Hepatocyte (in vitro differentiated cells): Measurements from ENCODE around the gene AURKB. TPM values are rescaled to one million over a fixed set of nuclear protein-coding genes. Genes with fewer than 3 reads are reported as not detected.
A peak's percentile ranks its signal among the peaks of the same experiment; 100 is the strongest.

Experiments used
- DNase-seq: peaks from one replicate; pipeline ENCODE4 v3.0.0-alpha.2; 2016; ENCODE audit warnings: low spot score
- H2AFZ ChIP-seq: fragments of 200-600 bp; sonication (generic); 2 replicates; pipeline ENCODE4 v1.6.0; 2016; ENCODE audit warnings: antibody characterized with exemption, mild to moderate bottlenecking
- H3K27ac ChIP-seq: fragments of 200-600 bp; sonication (generic); 2 replicates; pipeline ENCODE4 v1.5.1; 2016; ENCODE audit warnings: mild to moderate bottlenecking
- H3K27me3 ChIP-seq: fragments of 200-600 bp; sonication (generic); 2 replicates; pipeline ENCODE4 v1.6.1; 2016
- H3K36me3 ChIP-seq: fragments of 200-600 bp; sonication (generic); replicated peaks from 2 replicates; pipeline ENCODE4 v1.5.1; 2016; ENCODE audit warnings: low read depth; ENCODE audit not compliant: insufficient read depth
- H3K4me1 ChIP-seq: fragments of 200-600 bp; sonication (generic); 2 replicates; pipeline ENCODE4 v1.5.1; 2016; ENCODE audit warnings: mild to moderate bottlenecking, moderate library complexity; ENCODE audit not compliant: insufficient read depth
- H3K4me2 ChIP-seq: fragments of 200-600 bp; sonication (generic); 2 replicates; pipeline ENCODE4 v1.6.0; 2016
- H3K4me3 ChIP-seq: fragments of 200-600 bp; sonication (generic); 2 replicates; pipeline ENCODE4 v1.5.1; 2016; ENCODE audit warnings: mild to moderate bottlenecking
- H3K79me2 ChIP-seq: fragments of 200-600 bp; sonication (generic); 2 replicates; pipeline ENCODE4 v1.6.0; 2017; ENCODE audit warnings: mild to moderate bottlenecking
- H3K9me2 ChIP-seq: fragments of 200-600 bp; sonication (generic); replicated peaks from 2 replicates; pipeline ENCODE4 v1.6.0; 2017; ENCODE audit warnings: mild to moderate bottlenecking; ENCODE audit not compliant: insufficient read depth
- H3K9me3 ChIP-seq: fragments of 200-600 bp; sonication (generic); 2 replicates; pipeline ENCODE4 v1.5.1; 2016; ENCODE audit warnings: low read depth, mild to moderate bottlenecking
- H4K20me1 ChIP-seq: fragments of 200-600 bp; sonication (generic); 2 replicates; pipeline ENCODE4 v1.6.0; 2016; ENCODE audit warnings: mild to moderate bottlenecking; ENCODE audit not compliant: insufficient read depth, poor library complexity, severe bottlenecking
- CTCF ChIP-seq: fragments of 200-600 bp; sonication (generic); IDR thresholded peaks from 2 replicates; pipeline ENCODE4 v1.5.1; 2016; ENCODE audit warnings: antibody characterized with exemption, mild to moderate bottlenecking; ENCODE audit not compliant: poor library complexity
- EZH2 ChIP-seq: fragments of 200-600 bp; sonication (generic); IDR thresholded peaks from 2 replicates; pipeline ENCODE4 v1.6.1; 2016; ENCODE audit warnings: antibody characterized with exemption, mild to moderate bottlenecking, borderline replicate concordance
- EZH2phosphoT487 ChIP-seq: fragments of 200-600 bp; sonication (generic); IDR thresholded peaks from one replicate; pipeline ENCODE4 v1.6.1; 2018; ENCODE audit warnings: antibody characterized with exemption, mild to moderate bottlenecking, low read depth, moderate library complexity; ENCODE audit not compliant: unreplicated experiment, severe bottlenecking
- WGBS: methylation state at CpG from one replicate; pipeline ENCODE4 v1.1.6; 2016; ENCODE audit warnings: low lambda C conversion rate; ENCODE audit errors: missing lambda C conversion rate; 5-methylcytosine and 5-hydroxymethylcytosine counted together
- polyA plus RNA-seq: library from polyadenylated mRNA; unstranded; fragments of >200 nt; fragmentation: Nextera tagmentation; extraction: Ambion mirVana; gene quantifications from 2 replicates; pipeline ENCODE4 v1.2.1, GENCODE V29; 2016
- total RNA-seq: library from RNA; depleted of rRNA; stranded (reverse); fragments of >200 nt; gene quantifications from 2 replicates; pipeline ENCODE4 v1.2.3, GENCODE V29; 2014

The AURKB gene
- total and polyA plus RNA-seq, 2 experiments from 2014 or later = 9.9 to 25.3 TPM

DNA sequence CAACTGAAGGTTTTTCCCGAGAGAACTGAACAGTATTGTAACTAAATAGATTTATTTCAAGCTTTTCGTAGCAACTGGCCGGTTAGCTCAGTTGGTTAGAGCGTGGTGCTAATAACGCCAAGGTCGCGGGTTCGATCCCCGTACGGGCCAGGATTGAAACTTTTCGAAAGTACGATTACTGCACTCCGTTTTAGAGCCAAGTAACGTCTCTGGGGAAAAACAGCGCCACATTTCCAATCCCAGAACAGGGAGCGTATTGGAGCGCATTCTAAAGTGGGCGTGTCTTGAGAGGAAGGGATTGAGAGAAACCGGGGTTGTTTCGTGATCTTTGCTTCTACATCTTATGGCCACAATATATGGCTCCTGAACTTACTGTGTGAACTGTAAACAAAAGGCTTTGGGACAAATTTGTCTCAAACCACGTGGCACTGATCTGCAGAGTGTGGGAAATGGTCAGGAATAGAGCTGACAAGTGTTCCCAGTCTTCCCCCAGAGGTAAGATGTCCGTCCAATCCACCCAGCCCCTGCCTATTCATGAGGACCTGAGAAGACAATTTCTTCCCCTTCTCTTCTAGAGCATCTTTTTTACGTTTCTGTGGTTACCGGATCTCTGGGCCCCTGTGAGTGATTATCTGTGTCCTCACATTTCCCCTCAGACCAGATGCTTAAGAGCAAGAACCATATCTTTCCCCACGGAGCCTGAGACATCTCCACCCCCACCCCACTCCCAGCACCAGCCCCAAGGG lies 22.7 kb downstream of the AURKB start:
- no peaks in the 10 kb centered on the region for H3K27me3 ChIP-seq
- H3K9me3 ChIP-seq = no peaks in the 10 kb centered on the region
- no peak overlapping the region for H2AFZ ChIP-seq
- peak overlapping the region; percentile 22 for H3K4me3 ChIP-seq
- no peaks in the 10 kb centered on the region for H4K20me1 ChIP-seq
- no peaks in the 10 kb centered on the region for H3K9me2 ChIP-seq
- TF ChIP-seq CTCF (no peak), EZH2 (no peak), EZH2phosphoT487 (no peak)
- peaks cover 9% of the 10 kb centered on the region for H3K79me2 ChIP-seq
- peak overlapping the region; percentile 96 for H3K27ac ChIP-seq
- H3K36me3 ChIP-seq = no peaks in the 10 kb centered on the region
- peaks cover 12% of the 10 kb centered on the region for H3K4me1 ChIP-seq
- peak; percentile 96 for DNase-seq
- H3K4me2 ChIP-seq = peak overlapping the region; percentile 76
- whole genome bisulfite sequencing = under 1% methylated on average over 25 of the region's 25 CpGs

DNA sequence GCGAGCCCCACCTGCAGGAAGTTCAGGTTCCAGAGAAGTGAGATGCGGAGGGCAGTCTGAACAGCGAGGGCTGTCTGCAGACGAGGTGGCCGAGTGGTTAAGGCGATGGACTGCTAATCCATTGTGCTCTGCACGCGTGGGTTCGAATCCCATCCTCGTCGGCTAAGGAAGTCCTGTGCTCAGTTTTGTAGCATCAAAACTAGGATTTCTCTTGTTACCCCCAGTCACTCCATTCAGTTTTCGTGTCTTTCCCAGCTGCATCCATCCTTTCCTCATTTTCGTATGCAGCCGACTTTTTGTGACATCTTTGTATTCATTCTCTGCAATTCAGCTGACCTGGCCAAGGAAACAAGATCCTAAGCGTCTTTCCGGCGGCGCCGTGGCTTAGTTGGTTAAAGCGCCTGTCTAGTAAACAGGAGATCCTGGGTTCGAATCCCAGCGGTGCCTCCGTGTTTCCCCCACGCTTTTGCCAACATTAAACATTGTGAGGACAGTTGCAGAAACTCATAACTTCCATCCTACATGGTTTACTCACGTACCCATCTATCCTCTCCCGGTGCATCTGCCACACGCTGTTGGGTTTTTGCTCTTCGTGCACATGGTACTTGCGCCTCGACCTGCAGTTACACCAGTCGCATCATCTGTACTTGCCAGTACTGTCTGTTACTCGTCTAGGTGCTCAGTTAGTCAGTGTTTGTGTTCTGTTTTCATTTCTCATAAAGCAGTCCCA lies 23.4 kb downstream of the AURKB start:
- Histone ChIP-seq H3K9me2 (no peaks in the 10 kb centered on the region), H3K4me3 (peak overlapping the region; percentile 96), H3K36me3 (no peaks in the 10 kb centered on the region), H3K79me2 (peaks cover 9% of the 10 kb centered on the region), H4K20me1 (no peaks in the 10 kb centered on the region), H3K27me3 (no peaks in the 10 kb centered on the region), H3K4me1 (peaks cover 12% of the 10 kb centered on the region), H3K4me2 (peak overlapping the region; percentile 76), H2AFZ (no peak overlapping the region), H3K27ac (peak overlapping the region; percentile 96), H3K9me3 (no peaks in the 10 kb centered on the region)
- WGBS = under 1% methylated on average over 32 of the region's 32 CpGs
- peak; percentile 96 for DNase-seq
- no peak for TF ChIP-seq EZH2
- peak; percentile 50 for TF ChIP-seq CTCF
- no peak for TF ChIP-seq EZH2phosphoT487

DNA sequence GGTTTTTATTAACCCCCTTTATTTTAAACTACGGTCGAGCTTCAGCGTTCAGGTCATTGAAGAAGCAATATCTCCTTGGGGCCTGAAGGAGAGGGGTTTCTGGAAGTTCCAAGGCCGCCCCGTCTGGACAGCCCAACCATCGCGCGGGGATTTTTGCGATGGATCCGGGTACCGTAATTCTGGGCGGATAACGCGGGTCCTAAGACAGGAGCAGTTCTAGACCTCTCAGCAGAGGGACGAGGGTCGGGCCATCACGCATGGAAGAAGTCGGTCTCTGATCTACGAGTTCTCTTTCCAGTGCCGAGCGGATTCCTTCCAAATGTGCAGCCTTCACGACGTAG lies 24.0 kb downstream of the AURKB start:
- Histone ChIP-seq H3K36me3 (no peaks in the 10 kb centered on the region), H4K20me1 (no peaks in the 10 kb centered on the region), H3K4me2 (peak overlapping the region; percentile 76), H3K9me2 (no peaks in the 10 kb centered on the region), H3K9me3 (no peaks in the 10 kb centered on the region), H3K79me2 (peaks cover 9% of the 10 kb centered on the region), H3K4me3 (peak overlapping the region; percentile 96), H2AFZ (peak overlapping the region; percentile 72), H3K4me1 (peaks cover 12% of the 10 kb centered on the region), H3K27ac (peak overlapping the region; percentile 96), H3K27me3 (no peaks in the 10 kb centered on the region)
- TF ChIP-seq CTCF (no peak), EZH2 (no peak), EZH2phosphoT487 (no peak)
- DNase-seq = no peak
- WGBS = 1% methylated on average over 23 of the region's 23 CpGs
